Neural cell (in vitro differentiated cells): ENCODE measurements around the gene CNOT10.

ENCODE experiments used
- SMC3 ChIP-seq: fragments of 450-650 bp; conservative IDR thresholded peaks from 2 replicates; pipeline ENCODE4 v1.6.1; 2014; ENCODE audit warnings: antibody characterized with exemption, mild to moderate bottlenecking, moderate library complexity; ENCODE audit not compliant: poor library complexity
- TF ChIP-seq, protein P1 (sequence below): fragments of 450-650 bp; IDR thresholded peaks from 2 replicates; pipeline ENCODE4 v1.5.1; 2014; ENCODE audit warnings: antibody characterized with exemption, mild to moderate bottlenecking, moderate library complexity; ENCODE audit not compliant: poor library complexity, severe bottlenecking

DNA sequence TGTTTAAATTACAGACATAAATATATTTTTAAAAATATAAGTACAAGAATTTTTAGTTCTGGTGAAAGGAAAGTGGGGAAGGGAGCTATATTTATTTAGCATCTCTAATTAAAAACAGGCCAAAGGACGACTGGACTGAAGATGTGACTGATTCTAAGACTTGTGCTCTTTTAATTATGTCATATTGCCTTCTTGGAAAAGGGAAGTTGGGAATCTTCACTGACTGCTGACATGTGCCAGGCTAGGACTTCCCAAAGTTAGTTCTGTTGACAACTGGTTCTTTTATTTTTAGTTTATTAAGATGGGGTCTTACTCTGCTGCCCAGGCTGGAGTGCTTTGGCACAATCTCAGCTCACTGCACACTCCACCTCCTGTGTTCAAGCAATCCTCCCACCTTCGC lies 13.5 kb downstream of the CNOT10 start:
- TF ChIP-seq SMC3, result no peak
- TF ChIP-seq, protein P1, sequence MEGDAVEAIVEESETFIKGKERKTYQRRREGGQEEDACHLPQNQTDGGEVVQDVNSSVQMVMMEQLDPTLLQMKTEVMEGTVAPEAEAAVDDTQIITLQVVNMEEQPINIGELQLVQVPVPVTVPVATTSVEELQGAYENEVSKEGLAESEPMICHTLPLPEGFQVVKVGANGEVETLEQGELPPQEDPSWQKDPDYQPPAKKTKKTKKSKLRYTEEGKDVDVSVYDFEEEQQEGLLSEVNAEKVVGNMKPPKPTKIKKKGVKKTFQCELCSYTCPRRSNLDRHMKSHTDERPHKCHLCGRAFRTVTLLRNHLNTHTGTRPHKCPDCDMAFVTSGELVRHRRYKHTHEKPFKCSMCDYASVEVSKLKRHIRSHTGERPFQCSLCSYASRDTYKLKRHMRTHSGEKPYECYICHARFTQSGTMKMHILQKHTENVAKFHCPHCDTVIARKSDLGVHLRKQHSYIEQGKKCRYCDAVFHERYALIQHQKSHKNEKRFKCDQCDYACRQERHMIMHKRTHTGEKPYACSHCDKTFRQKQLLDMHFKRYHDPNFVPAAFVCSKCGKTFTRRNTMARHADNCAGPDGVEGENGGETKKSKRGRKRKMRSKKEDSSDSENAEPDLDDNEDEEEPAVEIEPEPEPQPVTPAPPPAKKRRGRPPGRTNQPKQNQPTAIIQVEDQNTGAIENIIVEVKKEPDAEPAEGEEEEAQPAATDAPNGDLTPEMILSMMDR, result no peak
